GM18498 (cell line): ENCODE data around the gene VPS45.
"Not testable (repeated sequence)": the region's sequence is repeated elsewhere in the genome, so short reads cannot be mapped to it uniquely, and the experiment has no call there.

ENCODE experiments used
- ATAC-seq: cut with Tn5 transposase; IDR thresholded peaks from one replicate; pipeline ENCODE4 v1.9.1; 2021; ENCODE audit warnings: mild to moderate bottlenecking, moderate library complexity; ENCODE audit not compliant: unreplicated experiment

VPS45 gene

DNA sequence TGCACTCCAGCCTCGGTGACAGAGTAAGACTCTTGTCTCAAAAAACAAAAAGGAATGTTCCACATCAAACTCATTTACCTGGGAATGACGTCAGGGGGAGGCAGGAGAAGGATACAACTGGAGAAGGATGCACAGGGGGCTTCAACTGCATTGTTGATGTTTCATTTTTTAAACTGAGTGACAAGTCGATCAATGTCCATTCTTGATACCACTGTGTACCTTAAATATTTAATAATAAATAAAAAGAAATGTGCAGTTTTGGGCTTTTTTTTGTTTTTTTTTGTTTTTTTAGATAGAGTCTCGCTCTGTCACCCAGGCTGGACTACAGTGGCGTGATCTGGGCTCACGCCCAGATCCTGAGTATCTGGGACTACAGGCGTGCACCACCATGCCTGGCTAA lies 117.9 kb downstream of the VPS45 start:
- ATAC-seq: no peak

DNA sequence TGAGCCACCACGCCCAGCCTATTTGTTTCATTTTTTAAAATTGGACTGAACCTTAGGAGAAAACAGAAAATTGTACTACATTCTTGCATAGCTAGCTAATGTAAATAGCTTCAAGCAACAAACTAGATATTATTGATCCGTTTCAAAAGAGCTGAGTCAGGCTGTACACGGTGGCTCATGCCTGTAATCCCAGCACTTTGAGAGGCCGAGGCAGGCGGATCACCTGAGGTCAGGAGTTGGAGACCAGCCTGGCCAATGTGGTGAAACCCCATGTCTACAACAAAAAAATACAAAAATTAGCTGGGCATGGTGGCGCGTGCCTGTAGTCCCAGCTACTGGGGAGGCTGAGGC lies 118.8 kb downstream of the VPS45 start:
- ATAC-seq: not testable (repeated sequence)

DNA sequence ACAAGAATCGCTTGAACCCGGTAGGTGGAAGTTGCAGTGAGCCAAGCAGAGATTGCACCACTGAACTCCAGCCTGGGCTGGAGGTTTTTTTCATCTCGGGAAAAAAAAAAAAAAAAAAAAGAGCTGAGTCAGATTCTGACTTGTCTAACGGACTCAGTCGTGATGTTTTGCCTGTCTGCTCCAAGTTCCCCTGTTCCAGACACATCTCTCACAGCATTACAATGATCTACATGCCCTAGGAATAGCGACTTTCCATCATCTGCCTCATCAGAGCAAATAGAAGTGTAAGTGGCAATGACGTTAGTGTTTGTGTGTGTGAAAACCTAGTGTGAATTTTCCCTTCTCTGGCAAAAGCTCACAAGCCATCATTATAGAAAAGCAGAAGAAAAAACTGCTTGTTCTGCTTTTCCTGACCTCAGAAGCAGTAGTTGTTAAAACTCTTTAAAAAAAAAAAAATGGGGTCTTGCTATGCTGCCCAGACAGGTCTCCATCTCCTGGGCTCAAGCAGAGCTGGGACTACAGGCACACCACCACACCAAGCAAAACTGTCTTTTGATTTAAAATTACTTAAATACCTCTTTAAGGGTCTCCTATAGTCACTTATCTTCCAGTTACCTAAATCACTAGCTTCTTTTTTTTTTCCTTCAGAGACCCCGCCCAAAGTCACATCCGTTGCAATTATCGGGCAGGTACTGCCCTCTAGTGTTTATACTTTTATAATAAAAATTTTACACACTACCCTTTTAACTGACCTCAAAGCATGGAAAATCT lies 119.4 kb downstream of the VPS45 start:
- ATAC-seq: no peak

DNA sequence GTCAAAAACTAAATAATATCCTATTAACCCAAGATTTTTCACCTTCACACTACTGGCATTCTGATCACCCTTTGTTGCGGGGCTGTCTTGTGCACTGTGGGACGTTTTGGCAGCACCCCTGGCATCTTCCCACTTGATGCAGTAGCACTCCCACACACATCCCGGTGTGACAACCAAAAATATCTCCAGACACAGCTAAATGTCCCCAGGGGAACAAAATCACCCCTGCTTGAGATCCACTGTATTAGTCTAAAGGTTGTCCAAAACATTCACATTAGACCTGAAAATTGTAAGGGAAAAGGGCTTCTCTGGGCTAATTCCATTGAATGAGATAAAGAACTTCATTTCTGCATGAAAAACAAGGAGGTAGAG lies 120.0 kb downstream of the VPS45 start:
- ATAC-seq: no peak

DNA sequence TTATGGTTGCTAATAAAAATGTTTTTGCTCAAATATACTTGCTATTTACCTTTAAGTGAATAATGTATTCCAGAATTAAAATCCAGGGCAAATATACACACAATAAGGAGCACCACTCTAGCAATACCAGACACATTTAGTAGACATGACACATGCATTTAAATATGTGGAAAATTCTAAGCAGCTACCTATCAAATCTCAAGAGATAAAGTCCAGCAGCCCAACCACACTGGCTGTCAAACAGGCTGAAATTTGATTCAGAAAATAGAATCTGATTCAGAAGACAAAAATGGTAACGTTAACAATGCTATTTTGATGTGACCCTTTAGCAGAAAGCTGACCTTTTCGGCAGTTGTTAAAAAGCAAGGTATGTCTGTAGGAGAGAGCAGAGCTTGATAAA lies 124.4 kb downstream of the VPS45 start:
- no peak for ATAC-seq

DNA sequence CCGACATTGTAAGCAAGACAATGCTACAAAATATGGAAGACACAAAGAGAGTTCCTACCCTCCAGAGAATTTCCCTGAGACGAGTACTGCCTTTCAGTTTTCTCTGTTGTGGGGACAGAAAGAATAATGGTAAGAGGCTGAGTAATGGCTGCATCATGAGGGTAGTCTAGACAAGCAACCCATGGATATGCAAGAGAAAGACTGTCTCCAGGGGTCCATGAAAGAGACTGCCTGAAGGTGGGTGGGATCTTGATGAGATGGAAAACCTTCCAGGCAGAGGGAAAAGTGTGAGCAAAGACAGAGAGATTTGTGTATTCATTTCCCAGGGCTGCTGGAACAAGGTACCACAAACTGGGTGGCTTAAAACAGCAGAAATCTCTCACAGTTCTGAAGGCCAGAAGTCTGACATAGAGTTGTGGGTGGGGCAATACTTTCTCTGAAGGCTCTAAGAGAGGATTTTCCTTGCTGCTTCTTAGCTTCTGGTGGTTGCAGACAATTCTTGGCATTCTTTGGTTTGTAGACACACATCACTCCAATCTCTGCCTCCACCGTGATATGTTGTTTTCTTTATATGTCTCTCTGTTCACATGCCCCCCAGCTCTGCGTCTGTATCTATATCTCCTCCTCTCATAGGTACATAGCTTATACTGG lies 126.9 kb downstream of the VPS45 start:
- no peak for ATAC-seq
